ENCODE results near the gene ATG101. TPM values are rescaled to one million over a fixed set of nuclear protein-coding genes. Genes with fewer than 3 reads are reported as not detected.

The ATG101 gene
- total RNA-seq, 2 experiments from 2014 or later = 20.6 to 20.9 TPM

GRCh38 chr12:52023182-52023975, 46.4 kb upstream of the ATG101 start:
- no peaks in the 10 kb centered on the region for H3K27me3 Mint-ChIP-seq
- DNase-seq = peak; percentile 87 to 97 (median 89)

GRCh38 chr12:52023976-52024688, 45.6 kb upstream of the ATG101 start:
- no peaks in the 10 kb centered on the region for H3K9me3 ChIP-seq (ENCODE audit: control insufficient read depth in 1 of 2, insufficient read depth in 1 of 2, low read length in 2 of 2)
- Mint-ChIP-seq H3K27ac (peak overlapping the region; percentile 77), H3K27me3 (no peaks in the 10 kb centered on the region), H3K4me1 (ENCODE audit: low read depth) (peaks cover 39% of the 10 kb centered on the region), H3K36me3 (ENCODE audit: low read depth) (no peaks in the 10 kb centered on the region), H3K4me3 (peak overlapping the region; percentile 89), H3K9me3 (no peaks in the 10 kb centered on the region)
- POLR2A ChIA-PET = interaction anchor here (0.8 to 8.2 kb wide), 11 partner anchors 8 to 843 kb away, joined by 3 to 73 read pairs (median 10); partner anchors contain the start of genes ATG101, NR4A1 and TAMALIN
- DNase-seq (peak in 1 of 14 experiments; percentile 34), ATAC-seq (ENCODE audit: poor library complexity) (peak; percentile 2)
- H3K27ac ChIP-seq (ENCODE audit: low read depth in 1 of 2, low read length in 2 of 2) = peak overlapping the region; percentile 37 to 78
- no peaks in the 10 kb centered on the region for H3K27me3 ChIP-seq (ENCODE audit: control insufficient read depth in 1 of 2, insufficient read depth in 2 of 2, low read length in 2 of 2)
- intact Hi-C loops (cut with DNase I, micrococcal nuclease) = loop anchor here (1.0 to 10.0 kb wide), 6 partner anchors 17 to 981 kb away; partner anchors contain the start of genes ACVR1B (in 1 of the 2), ATG101 (in 1 of the 2), EIF4B (in 1 of the 2) and TAMALIN (in 1 of the 2)
- CTCF ChIA-PET = interaction anchor here (0.7 to 9.5 kb wide), 15 partner anchors 10 to 203 kb away, joined by 3 to 184 read pairs (median 14); partner anchors contain the start of genes ATG101, NR4A1, SMIM41 and TAMALIN
- TF ChIP-seq CTCF (IDR thresholded peaks at IDR 0.05) = peak; percentile 56
- no peaks in the 10 kb centered on the region for H3K36me3 ChIP-seq (ENCODE audit: insufficient read depth, low read length)
- H3K4me1 ChIP-seq (ENCODE audit: insufficient read depth, low read length) = peaks cover 46% of the 10 kb centered on the region
- peak overlapping the region; percentile 54 for H3K4me3 ChIP-seq (ENCODE audit: low read length)

More at GRCh38 chr12:52023182-52023975, 46.4 kb upstream of the ATG101 start:
- Histone ChIP-seq H3K27me3 (ENCODE audit: control insufficient read depth in 1 of 2, insufficient read depth in 2 of 2, low read length in 2 of 2) (no peaks in the 10 kb centered on the region), H3K27ac (ENCODE audit: low read depth in 1 of 2, low read length in 2 of 2) (peak overlapping the region; percentile 52 to 78), H3K4me1 (ENCODE audit: insufficient read depth, low read length) (peaks cover 46% of the 10 kb centered on the region), H3K36me3 (ENCODE audit: insufficient read depth, low read length) (no peaks in the 10 kb centered on the region), H3K4me3 (ENCODE audit: low read length) (peak overlapping the region; percentile 54), H3K9me3 (ENCODE audit: control insufficient read depth in 1 of 2, insufficient read depth in 1 of 2, low read length in 2 of 2) (no peaks in the 10 kb centered on the region)
- peak; percentile 62 for ATAC-seq (ENCODE audit: poor library complexity)
- Mint-ChIP-seq H3K27ac (peak overlapping the region; percentile 77), H3K36me3 (ENCODE audit: low read depth) (no peaks in the 10 kb centered on the region), H3K9me3 (no peaks in the 10 kb centered on the region), H3K4me1 (ENCODE audit: low read depth) (peaks cover 39% of the 10 kb centered on the region), H3K4me3 (peak overlapping the region; percentile 89)
- POLR2A ChIA-PET = interaction anchor here (1.0 to 8.2 kb wide), 7 partner anchors 9 to 58 kb away, joined by 3 to 73 read pairs (median 10); partner anchors contain the start of genes ATG101, NR4A1 and TAMALIN
- intact Hi-C loops (cut with DNase I, micrococcal nuclease) = loop anchor here in 1 of 2 experiments (1.0 to 10.0 kb wide), 3 partner anchors 30 to 981 kb away; partner anchors contain the start of genes ACVR1B and EIF4B
- TF ChIP-seq CTCF (IDR thresholded peaks at IDR 0.05) = peak; percentile 95
- CTCF ChIA-PET = interaction anchor here (0.6 to 9.5 kb wide), 14 partner anchors 10 to 202 kb away, joined by 3 to 184 read pairs (median 4); partner anchors contain the start of genes ATG101, NR4A1, SMIM41 and TAMALIN

GRCh38 chr12:52024845-52025230, 44.9 kb upstream of the ATG101 start:
- POLR2A ChIA-PET = interaction anchor here (0.6 to 8.2 kb wide), 15 partner anchors 17 to 1302 kb away, joined by 3 to 73 read pairs (median 6); partner anchors contain the start of genes ATG101, NR4A1 and TAMALIN
- H3K4me1 ChIP-seq (ENCODE audit: insufficient read depth, low read length) = peaks cover 46% of the 10 kb centered on the region
- TF ChIP-seq CTCF (IDR thresholded peaks at IDR 0.05) = no peak
- H3K27ac ChIP-seq (ENCODE audit: low read depth in 1 of 2, low read length in 2 of 2) = peak overlapping the region; percentile 57 to 78
- no peaks in the 10 kb centered on the region for H3K36me3 Mint-ChIP-seq (ENCODE audit: low read depth)
- DNase-seq (peak in 7 of 14 experiments; percentile 17 to 73 (median 58)), ATAC-seq (ENCODE audit: poor library complexity) (no peak)
- no peaks in the 10 kb centered on the region for H3K36me3 ChIP-seq (ENCODE audit: insufficient read depth, low read length)
- no peaks in the 10 kb centered on the region for H3K9me3 Mint-ChIP-seq
- no peaks in the 10 kb centered on the region for H3K27me3 ChIP-seq (ENCODE audit: control insufficient read depth in 1 of 2, insufficient read depth in 2 of 2, low read length in 2 of 2)
- intact Hi-C loops (cut with DNase I, micrococcal nuclease) = loop anchor here (1.0 to 10.0 kb wide), 9 partner anchors 18 to 980 kb away; partner anchors contain the start of genes ATG101 (in 2 of the 2), ACVR1B (in 1 of the 2), EIF4B (in 1 of the 2) and NR4A1 (in 1 of the 2)
- H3K9me3 ChIP-seq (ENCODE audit: control insufficient read depth in 1 of 2, insufficient read depth in 1 of 2, low read length in 2 of 2) = no peaks in the 10 kb centered on the region
- peak overlapping the region; percentile 54 for H3K4me3 ChIP-seq (ENCODE audit: low read length)
- peak overlapping the region; percentile 90 for H3K4me3 Mint-ChIP-seq
- no peaks in the 10 kb centered on the region for H3K27me3 Mint-ChIP-seq
- H3K27ac Mint-ChIP-seq = peak overlapping the region; percentile 77
- CTCF ChIA-PET = interaction anchor here (0.7 to 9.5 kb wide), 31 partner anchors 11 to 204 kb away, joined by 3 to 184 read pairs (median 7); partner anchors contain the start of genes ACVR1B, ATG101, NR4A1 and SMIM41
- peaks cover 39% of the 10 kb centered on the region for H3K4me1 Mint-ChIP-seq (ENCODE audit: low read depth)

Data from CD4-positive, alpha-beta T cell (primary cell).